Measurements from ENCODE around the gene VSTM2A. TPM values are rescaled to one million over a fixed set of nuclear protein-coding genes. Genes with fewer than 3 reads are reported as not detected.

VSTM2A gene
- total RNA-seq, 2 donors from 2014 or later: not detected

- Mint-ChIP-seq H3K4me1 (no peaks in the 10 kb centered on the region), H3K4me3 (no peak overlapping the region), H3K27ac (no peak overlapping the region), H3K36me3 (ENCODE audit: low read depth) (no peaks in the 10 kb centered on the region), H3K27me3 (no peaks in the 10 kb centered on the region)
- no peaks in the 10 kb centered on the region for H3K9me3 ChIP-seq (ENCODE audit: control insufficient read depth, low read length, poor library complexity, severe bottlenecking)
- ATAC-seq (no peak), DNase-seq (no peak)
Measured at GRCh38 chr7:54560198-54560597, 18.0 kb downstream of the VSTM2A start.

- H3K27me3 Mint-ChIP-seq: no peaks in the 10 kb centered on the region
- H3K9me3 ChIP-seq (ENCODE audit: control insufficient read depth, low read length, poor library complexity, severe bottlenecking): no peaks in the 10 kb centered on the region
- no peaks in the 10 kb centered on the region for H3K36me3 Mint-ChIP-seq (ENCODE audit: low read depth)
- no peak overlapping the region for H3K4me3 Mint-ChIP-seq
- no peak overlapping the region for H3K27ac Mint-ChIP-seq
- ATAC-seq (no peak), DNase-seq (no peak)
- H3K4me1 Mint-ChIP-seq: no peaks in the 10 kb centered on the region
Measured at GRCh38 chr7:54560723-54561122, 18.5 kb downstream of the VSTM2A start.

- no peak for ATAC-seq
- Mint-ChIP-seq H3K27ac (no peak overlapping the region), H3K4me1 (no peaks in the 10 kb centered on the region), H3K36me3 (ENCODE audit: low read depth) (no peaks in the 10 kb centered on the region), H3K4me3 (no peak overlapping the region), H3K27me3 (no peaks in the 10 kb centered on the region)
- DNase-seq: no peak
- no peaks in the 10 kb centered on the region for H3K9me3 ChIP-seq (ENCODE audit: control insufficient read depth, low read length, poor library complexity, severe bottlenecking)
Measured at GRCh38 chr7:54563329-54563916, 21.2 kb downstream of the VSTM2A start.

GRCh38 chr7:54565432-54565831 is 23.3 kb downstream of the VSTM2A start:
- H3K36me3 Mint-ChIP-seq (ENCODE audit: low read depth): no peaks in the 10 kb centered on the region
- DNase-seq (no peak), ATAC-seq (no peak)
- H3K4me3 Mint-ChIP-seq: no peak overlapping the region
- no peak overlapping the region for H3K27ac Mint-ChIP-seq
- H3K27me3 Mint-ChIP-seq: no peaks in the 10 kb centered on the region
- H3K9me3 ChIP-seq (ENCODE audit: control insufficient read depth, low read length, poor library complexity, severe bottlenecking): no peaks in the 10 kb centered on the region
- H3K4me1 Mint-ChIP-seq: no peaks in the 10 kb centered on the region

- Mint-ChIP-seq H3K4me3 (no peak overlapping the region), H3K36me3 (ENCODE audit: low read depth) (no peaks in the 10 kb centered on the region), H3K27ac (no peak overlapping the region), H3K27me3 (no peaks in the 10 kb centered on the region), H3K4me1 (no peaks in the 10 kb centered on the region)
- H3K9me3 ChIP-seq (ENCODE audit: control insufficient read depth, low read length, poor library complexity, severe bottlenecking): no peaks in the 10 kb centered on the region
- DNase-seq: no peak
- ATAC-seq: no peak
Measured at GRCh38 chr7:54581511-54581910, 39.3 kb downstream of the VSTM2A start.

- no peaks in the 10 kb centered on the region for H3K9me3 ChIP-seq (ENCODE audit: control insufficient read depth, low read length, poor library complexity, severe bottlenecking)
- DNase-seq: no peak
- H3K4me3 Mint-ChIP-seq: no peak overlapping the region
- H3K27ac Mint-ChIP-seq: no peak overlapping the region
- no peaks in the 10 kb centered on the region for H3K4me1 Mint-ChIP-seq
- H3K36me3 Mint-ChIP-seq (ENCODE audit: low read depth): no peaks in the 10 kb centered on the region
- no peak for ATAC-seq
- H3K27me3 Mint-ChIP-seq: no peaks in the 10 kb centered on the region
Measured at GRCh38 chr7:54591404-54592386, 49.5 kb downstream of the VSTM2A start.

- no peaks in the 10 kb centered on the region for H3K36me3 Mint-ChIP-seq (ENCODE audit: low read depth)
- DNase-seq (no peak), ATAC-seq (no peak)
- H3K27me3 Mint-ChIP-seq: no peaks in the 10 kb centered on the region
- H3K27ac Mint-ChIP-seq: no peak overlapping the region
- no peak overlapping the region for H3K4me3 Mint-ChIP-seq
- H3K9me3 ChIP-seq (ENCODE audit: control insufficient read depth, low read length, poor library complexity, severe bottlenecking): no peaks in the 10 kb centered on the region
- H3K4me1 Mint-ChIP-seq: no peaks in the 10 kb centered on the region
Measured at GRCh38 chr7:54596747-54597146, 54.6 kb downstream of the VSTM2A start.

- H3K9me3 ChIP-seq (ENCODE audit: control insufficient read depth, low read length, poor library complexity, severe bottlenecking): no peaks in the 10 kb centered on the region
- H3K36me3 Mint-ChIP-seq (ENCODE audit: low read depth): no peaks in the 10 kb centered on the region
- H3K27ac Mint-ChIP-seq: no peak overlapping the region
- no peak for DNase-seq
- no peak for ATAC-seq
- no peak overlapping the region for H3K4me3 Mint-ChIP-seq
- no peaks in the 10 kb centered on the region for H3K4me1 Mint-ChIP-seq
- no peaks in the 10 kb centered on the region for H3K27me3 Mint-ChIP-seq
Measured at GRCh38 chr7:54615537-54615936, 73.4 kb downstream of the VSTM2A start.

Other genes starting within 250 kb of the VSTM2A start
- 10 to 100 TPM; 66.4 to 67.5 TPM for gene SEC61G, start 216.8 kb downstream of the VSTM2A start, total RNA-seq

Data from T-helper 17 cell (primary cell).